ENCODE results near the gene OR5B17.

GRCh38 chr11:58391879-58392278 is 33.0 kb upstream of the OR5B17 start:
- TF ChIP-seq PRDM4 (tag by site-specific recombination; IDR thresholded peaks at IDR 0.05) (no peak), HOXA7 (CRISPR knock-in tag; IDR thresholded peaks at IDR 0.05; ENCODE audit: borderline replicate concordance) (no peak), ZBTB10 (tag by site-specific recombination; IDR thresholded peaks at IDR 0.05) (no peak), ZNF239 (tag by site-specific recombination; IDR thresholded peaks at IDR 0.05) (no peak), KLF16 (tag by site-specific recombination; IDR thresholded peaks at IDR 0.05) (no peak)
- TF ChIP-seq, protein P1, sequence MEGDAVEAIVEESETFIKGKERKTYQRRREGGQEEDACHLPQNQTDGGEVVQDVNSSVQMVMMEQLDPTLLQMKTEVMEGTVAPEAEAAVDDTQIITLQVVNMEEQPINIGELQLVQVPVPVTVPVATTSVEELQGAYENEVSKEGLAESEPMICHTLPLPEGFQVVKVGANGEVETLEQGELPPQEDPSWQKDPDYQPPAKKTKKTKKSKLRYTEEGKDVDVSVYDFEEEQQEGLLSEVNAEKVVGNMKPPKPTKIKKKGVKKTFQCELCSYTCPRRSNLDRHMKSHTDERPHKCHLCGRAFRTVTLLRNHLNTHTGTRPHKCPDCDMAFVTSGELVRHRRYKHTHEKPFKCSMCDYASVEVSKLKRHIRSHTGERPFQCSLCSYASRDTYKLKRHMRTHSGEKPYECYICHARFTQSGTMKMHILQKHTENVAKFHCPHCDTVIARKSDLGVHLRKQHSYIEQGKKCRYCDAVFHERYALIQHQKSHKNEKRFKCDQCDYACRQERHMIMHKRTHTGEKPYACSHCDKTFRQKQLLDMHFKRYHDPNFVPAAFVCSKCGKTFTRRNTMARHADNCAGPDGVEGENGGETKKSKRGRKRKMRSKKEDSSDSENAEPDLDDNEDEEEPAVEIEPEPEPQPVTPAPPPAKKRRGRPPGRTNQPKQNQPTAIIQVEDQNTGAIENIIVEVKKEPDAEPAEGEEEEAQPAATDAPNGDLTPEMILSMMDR (tag by site-specific recombination; IDR thresholded peaks at IDR 0.05): no peak
- TF ChIP-seq, protein P2, sequence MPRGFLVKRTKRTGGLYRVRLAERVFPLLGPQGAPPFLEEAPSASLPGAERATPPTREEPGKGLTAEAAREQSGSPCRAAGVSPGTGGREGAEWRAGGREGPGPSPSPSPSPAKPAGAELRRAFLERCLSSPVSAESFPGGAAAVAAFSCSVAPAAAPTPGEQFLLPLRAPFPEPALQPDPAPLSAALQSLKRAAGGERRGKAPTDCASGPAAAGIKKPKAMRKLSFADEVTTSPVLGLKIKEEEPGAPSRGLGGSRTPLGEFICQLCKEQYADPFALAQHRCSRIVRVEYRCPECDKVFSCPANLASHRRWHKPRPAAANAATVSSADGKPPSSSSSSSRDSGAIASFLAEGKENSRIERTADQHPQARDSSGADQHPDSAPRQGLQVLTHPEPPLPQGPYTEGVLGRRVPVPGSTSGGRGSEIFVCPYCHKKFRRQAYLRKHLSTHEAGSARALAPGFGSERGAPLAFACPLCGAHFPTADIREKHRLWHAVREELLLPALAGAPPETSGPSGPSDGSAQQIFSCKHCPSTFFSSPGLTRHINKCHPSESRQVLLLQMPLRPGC (tag by site-specific recombination; IDR thresholded peaks at IDR 0.05): no peak
- TF ChIP-seq, protein P3, sequence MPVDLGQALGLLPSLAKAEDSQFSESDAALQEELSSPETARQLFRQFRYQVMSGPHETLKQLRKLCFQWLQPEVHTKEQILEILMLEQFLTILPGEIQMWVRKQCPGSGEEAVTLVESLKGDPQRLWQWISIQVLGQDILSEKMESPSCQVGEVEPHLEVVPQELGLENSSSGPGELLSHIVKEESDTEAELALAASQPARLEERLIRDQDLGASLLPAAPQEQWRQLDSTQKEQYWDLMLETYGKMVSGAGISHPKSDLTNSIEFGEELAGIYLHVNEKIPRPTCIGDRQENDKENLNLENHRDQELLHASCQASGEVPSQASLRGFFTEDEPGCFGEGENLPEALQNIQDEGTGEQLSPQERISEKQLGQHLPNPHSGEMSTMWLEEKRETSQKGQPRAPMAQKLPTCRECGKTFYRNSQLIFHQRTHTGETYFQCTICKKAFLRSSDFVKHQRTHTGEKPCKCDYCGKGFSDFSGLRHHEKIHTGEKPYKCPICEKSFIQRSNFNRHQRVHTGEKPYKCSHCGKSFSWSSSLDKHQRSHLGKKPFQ (tag by site-specific recombination; IDR thresholded peaks at IDR 0.05): no peak

All from HEK293 (cell line).